SK-N-SH (cell line): ENCODE results near the gene OSBP2. TPM values are rescaled to one million over a fixed set of nuclear protein-coding genes. Genes with fewer than 3 reads are reported as not detected.

Source experiments
- CTCF ChIA-PET: fragments of 300-600, 350-600 bp; formaldehyde crosslinking; extraction: SDS; loops from one replicate; lab custom pipeline; 2021; lab: Yijun Ruan, JAX
- POLR2A ChIA-PET: fragments of 350-600 bp; sonication (Branson Sonifier 250); formaldehyde crosslinking; extraction: SDS; loops from one replicate; lab custom pipeline; 2020; ENCODE audit warnings: antibody characterized with exemption, inconsistent platforms; lab: Yijun Ruan, JAX
- DNase-seq: peaks from one replicate; pipeline ENCODE4 v3.0.0; 2012
- H2AFZ ChIP-seq: fragments of 200-600 bp; sonication (generic); 2 replicates; pipeline ENCODE4 v1.8.1; 2016; ENCODE audit warnings: antibody characterized with exemption, mild to moderate bottlenecking, low read depth
- H3F3A ChIP-seq: fragments of 200-600 bp; sonication (generic); replicated peaks from 2 replicates; pipeline ENCODE3; 2016; ENCODE audit warnings: antibody characterized with exemption, mild to moderate bottlenecking; ENCODE audit not compliant: insufficient read depth
- H3K27ac ChIP-seq, 2 experiments: fragments of 200-500 bp in 1 of 2; fragments of 200-600 bp in 1 of 2; sonication (Bioruptor generic) in 1 of 2; sonication (generic), shearing (Covaris generic) in 1 of 2; 2 replicates each; pipeline versions ENCODE4 v1.5.1 to v1.6.1; 2014 to 2016; ENCODE audit warnings: low read depth in 2 of 2, inconsistent platforms in 1 of 2, low read length in 1 of 2, mild to moderate bottlenecking in 1 of 2, mixed read lengths in 1 of 2
- H3K27me3 ChIP-seq: fragments of 200-600 bp; sonication (generic), shearing (Covaris generic); 2 replicates; pipeline ENCODE4 v1.6.1; 2016; ENCODE audit warnings: mixed run types; ENCODE audit not compliant: insufficient read depth
- H3K36me3 ChIP-seq, 2 experiments: fragments of 200-500 bp in 1 of 2; fragments of 200-600 bp in 1 of 2; sonication (Bioruptor generic) in 1 of 2; sonication (generic) in 1 of 2; replicated peaks in 1 of 2; 2 replicates each; pipeline versions ENCODE3 to v1.5.1; 2014 to 2016; ENCODE audit warnings: low read length in 1 of 2, mild to moderate bottlenecking in 1 of 2; ENCODE audit not compliant: insufficient read depth in 2 of 2, control insufficient read depth in 1 of 2
- H3K4me1 ChIP-seq, 2 experiments: fragments of 200-500 bp in 1 of 2; fragments of 200-600 bp in 1 of 2; sonication (Bioruptor generic) in 1 of 2; sonication (generic), shearing (Covaris generic) in 1 of 2; 2 replicates each; pipeline versions ENCODE4 v1.5.1 to v1.6.1; 2014 to 2016; ENCODE audit warnings: low read depth in 1 of 2, low read length in 1 of 2, mixed run types in 1 of 2; ENCODE audit not compliant: insufficient read depth in 2 of 2, control insufficient read depth in 1 of 2
- H3K4me2 ChIP-seq: fragments of 200-600 bp; sonication (generic), shearing (Covaris generic); 2 replicates; pipeline ENCODE4 v1.6.1; 2017; ENCODE audit warnings: mixed run types
- H3K4me3 ChIP-seq, 2 experiments: fragments of 200-500 bp in 1 of 2; fragments of 200-600 bp in 1 of 2; sonication (Bioruptor generic) in 1 of 2; sonication (generic), shearing (Covaris generic) in 1 of 2; 2 replicates each; pipeline versions ENCODE4 v1.5.1 to v1.8.1; 2014 to 2016; ENCODE audit warnings: low read depth in 2 of 2, inconsistent platforms in 1 of 2, low read length in 1 of 2, mild to moderate bottlenecking in 1 of 2, mixed read lengths in 1 of 2, moderate library complexity in 1 of 2
- H3K79me2 ChIP-seq: fragments of 200-600 bp; sonication (generic); 2 replicates; pipeline ENCODE4 v1.8.1; 2017; ENCODE audit warnings: mild to moderate bottlenecking; ENCODE audit not compliant: insufficient read depth
- H3K9ac ChIP-seq: fragments of 200-600 bp; sonication (generic); 2 replicates; pipeline ENCODE4 v1.6.1; 2017; ENCODE audit warnings: mixed run types
- H3K9me2 ChIP-seq: fragments of 200-600 bp; sonication (generic); 2 replicates; pipeline ENCODE4 v1.6.1; 2017; ENCODE audit warnings: mixed run types
- H3K9me3 ChIP-seq: fragments of 200-600 bp; sonication (generic); 2 replicates; pipeline ENCODE4 v1.6.1; 2017; ENCODE audit warnings: mixed run types, mild to moderate bottlenecking, moderate library complexity
- H4K20me1 ChIP-seq: fragments of 200-600 bp; sonication (generic); 2 replicates; pipeline ENCODE4 v1.6.1; 2017; ENCODE audit warnings: mild to moderate bottlenecking, mixed run types; ENCODE audit not compliant: insufficient read depth
- CHD2 ChIP-seq: fragments of 150-350 bp; IDR thresholded peaks from 2 replicates; pipeline ENCODE4 v1.6.1; 2018; ENCODE audit warnings: low read length; ENCODE audit not compliant: partially characterized antibody
- EZH2phosphoT487 ChIP-seq: fragments of 200-600 bp; sonication (generic); IDR thresholded peaks from 2 replicates; pipeline ENCODE4 v1.6.1; 2017; ENCODE audit warnings: low read depth, mixed run types, mild to moderate bottlenecking, antibody characterized with exemption, moderate library complexity, borderline replicate concordance
- FOSL2 ChIP-seq: IDR thresholded peaks from 2 replicates; pipeline ENCODE4 v1.4.0; 2012; ENCODE audit warnings: low read depth, mild to moderate bottlenecking, moderate library complexity, borderline replicate concordance
- FOXJ3 ChIP-seq: sonication (generic); formaldehyde crosslinking; IDR thresholded peaks from 2 replicates; pipeline ENCODE4 v1.5.1; 2020; ENCODE audit warnings: mild to moderate bottlenecking, missing genetic modification reagents
- FOXM1 ChIP-seq: IDR thresholded peaks from 2 replicates; pipeline ENCODE4 v1.4.0; 2012; ENCODE audit warnings: low read depth, mild to moderate bottlenecking
- GABPA ChIP-seq: IDR thresholded peaks from 2 replicates; pipeline ENCODE4 v1.4.0; 2012; ENCODE audit warnings: low read depth, mild to moderate bottlenecking
- JUND ChIP-seq: IDR thresholded peaks from 2 replicates; pipeline ENCODE4 v1.4.0; 2012
- NFIC ChIP-seq: IDR thresholded peaks from 2 replicates; pipeline ENCODE4 v1.4.0; 2012; ENCODE audit warnings: borderline replicate concordance
- RAD21 ChIP-seq: IDR thresholded peaks from 2 replicates; pipeline ENCODE4 v1.6.1; 2012; ENCODE audit warnings: mild to moderate bottlenecking, low read length
- RXRA ChIP-seq: IDR thresholded peaks from 2 replicates; pipeline ENCODE4 v1.4.0; 2012; ENCODE audit warnings: low read depth, mild to moderate bottlenecking, borderline replicate concordance
- SIN3A ChIP-seq: IDR thresholded peaks from 2 replicates; pipeline ENCODE4 v1.6.1; 2012; ENCODE audit warnings: low read depth, mild to moderate bottlenecking, low read length, moderate library complexity, borderline replicate concordance
- TCF12 ChIP-seq: IDR thresholded peaks from 2 replicates; pipeline ENCODE4 v1.4.0; 2012
- WGBS: methylation state at CpG from one replicate; pipeline ENCODE4 v1.1.6; 2017; ENCODE audit warnings: low lambda C conversion rate; 5-methylcytosine and 5-hydroxymethylcytosine counted together
- polyA plus RNA-seq, 3 experiments: library from polyadenylated mRNA; depleted of rRNA; stranded (reverse); fragments of >200 nt; gene quantifications; 2 replicates each; pipeline ENCODE4 v1.2.3, GENCODE V29; 2012
- TF ChIP-seq, protein P1 (sequence below): IDR thresholded peaks from 2 replicates; pipeline ENCODE4 v1.4.0; 2012; ENCODE audit warnings: low read depth, borderline replicate concordance
- TF ChIP-seq, protein P2 (sequence below): fragments of 200-600 bp; sonication (generic); IDR thresholded peaks from 2 replicates; pipeline ENCODE4 v1.6.1; 2017; ENCODE audit warnings: antibody characterized with exemption, mild to moderate bottlenecking, moderate library complexity
- TF ChIP-seq, protein P3 (sequence below): IDR thresholded peaks from 2 replicates; pipeline ENCODE4 v1.6.1; 2012; ENCODE audit warnings: mild to moderate bottlenecking, low read depth, low read length, moderate library complexity

The OSBP2 gene
- polyA plus RNA-seq, 1 of the 3 experiments (the other 2 are of a cell fraction), result 3.1 TPM

- H3K4me3 ChIP-seq, result no peak overlapping the region
- no peaks in the 10 kb centered on the region for H3K9me3 ChIP-seq
- no peak overlapping the region for H2AFZ ChIP-seq
- CTCF ChIA-PET, result interaction anchor here (1.0 to 1.2 kb wide), 3 partner anchors 22 to 570 kb away, joined by 3 to 5 read pairs (median 5); no protein-coding TSS in a partner anchor
- no peaks in the 10 kb centered on the region for H3K79me2 ChIP-seq
- no peak for TF ChIP-seq FOXM1
- no peak for TF ChIP-seq JUND
- TF ChIP-seq, protein P1, sequence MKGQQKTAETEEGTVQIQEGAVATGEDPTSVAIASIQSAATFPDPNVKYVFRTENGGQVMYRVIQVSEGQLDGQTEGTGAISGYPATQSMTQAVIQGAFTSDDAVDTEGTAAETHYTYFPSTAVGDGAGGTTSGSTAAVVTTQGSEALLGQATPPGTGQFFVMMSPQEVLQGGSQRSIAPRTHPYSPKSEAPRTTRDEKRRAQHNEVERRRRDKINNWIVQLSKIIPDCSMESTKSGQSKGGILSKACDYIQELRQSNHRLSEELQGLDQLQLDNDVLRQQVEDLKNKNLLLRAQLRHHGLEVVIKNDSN, result no peak
- TF ChIP-seq FOXJ3, result no peak
- TF ChIP-seq RAD21, result no peak
- TF ChIP-seq RXRA, result no peak
- TF ChIP-seq CHD2, result no peak
- TF ChIP-seq FOSL2, result no peak
- TF ChIP-seq, protein P2, sequence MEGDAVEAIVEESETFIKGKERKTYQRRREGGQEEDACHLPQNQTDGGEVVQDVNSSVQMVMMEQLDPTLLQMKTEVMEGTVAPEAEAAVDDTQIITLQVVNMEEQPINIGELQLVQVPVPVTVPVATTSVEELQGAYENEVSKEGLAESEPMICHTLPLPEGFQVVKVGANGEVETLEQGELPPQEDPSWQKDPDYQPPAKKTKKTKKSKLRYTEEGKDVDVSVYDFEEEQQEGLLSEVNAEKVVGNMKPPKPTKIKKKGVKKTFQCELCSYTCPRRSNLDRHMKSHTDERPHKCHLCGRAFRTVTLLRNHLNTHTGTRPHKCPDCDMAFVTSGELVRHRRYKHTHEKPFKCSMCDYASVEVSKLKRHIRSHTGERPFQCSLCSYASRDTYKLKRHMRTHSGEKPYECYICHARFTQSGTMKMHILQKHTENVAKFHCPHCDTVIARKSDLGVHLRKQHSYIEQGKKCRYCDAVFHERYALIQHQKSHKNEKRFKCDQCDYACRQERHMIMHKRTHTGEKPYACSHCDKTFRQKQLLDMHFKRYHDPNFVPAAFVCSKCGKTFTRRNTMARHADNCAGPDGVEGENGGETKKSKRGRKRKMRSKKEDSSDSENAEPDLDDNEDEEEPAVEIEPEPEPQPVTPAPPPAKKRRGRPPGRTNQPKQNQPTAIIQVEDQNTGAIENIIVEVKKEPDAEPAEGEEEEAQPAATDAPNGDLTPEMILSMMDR, result no peak
- H3K9ac ChIP-seq, result no peak overlapping the region
- no peak for DNase-seq
- no peak overlapping the region for H3K27ac ChIP-seq
- peaks cover 12% of the 10 kb centered on the region for H3F3A ChIP-seq
- POLR2A ChIA-PET, result no interaction called here
- no peak overlapping the region for H3K4me2 ChIP-seq
- WGBS, result 81% methylated on average over 4 of the region's 4 CpGs
- peaks cover 11 to 15% of the 10 kb centered on the region in 2 experiments; a peak in 3 of 4 replicates for H3K4me1 ChIP-seq
- no peaks in the 10 kb centered on the region for H3K9me2 ChIP-seq
- no peaks in the 10 kb centered on the region for H3K36me3 ChIP-seq
- H3K27me3 ChIP-seq, result no peaks in the 10 kb centered on the region
- H4K20me1 ChIP-seq, result no peaks in the 10 kb centered on the region
Measured at GRCh38 chr22:30721741-30722140, 27.1 kb downstream of the OSBP2 start.

GRCh38 chr22:30728826-30729225, 34.2 kb downstream of the OSBP2 start:
- no peaks in the 10 kb centered on the region for H3K79me2 ChIP-seq
- TF ChIP-seq SIN3A (no peak), GABPA (no peak), FOXM1 (no peak), NFIC (no peak), EZH2phosphoT487 (no peak), FOXJ3 (no peak), TCF12 (no peak)
- TF ChIP-seq, protein P3, sequence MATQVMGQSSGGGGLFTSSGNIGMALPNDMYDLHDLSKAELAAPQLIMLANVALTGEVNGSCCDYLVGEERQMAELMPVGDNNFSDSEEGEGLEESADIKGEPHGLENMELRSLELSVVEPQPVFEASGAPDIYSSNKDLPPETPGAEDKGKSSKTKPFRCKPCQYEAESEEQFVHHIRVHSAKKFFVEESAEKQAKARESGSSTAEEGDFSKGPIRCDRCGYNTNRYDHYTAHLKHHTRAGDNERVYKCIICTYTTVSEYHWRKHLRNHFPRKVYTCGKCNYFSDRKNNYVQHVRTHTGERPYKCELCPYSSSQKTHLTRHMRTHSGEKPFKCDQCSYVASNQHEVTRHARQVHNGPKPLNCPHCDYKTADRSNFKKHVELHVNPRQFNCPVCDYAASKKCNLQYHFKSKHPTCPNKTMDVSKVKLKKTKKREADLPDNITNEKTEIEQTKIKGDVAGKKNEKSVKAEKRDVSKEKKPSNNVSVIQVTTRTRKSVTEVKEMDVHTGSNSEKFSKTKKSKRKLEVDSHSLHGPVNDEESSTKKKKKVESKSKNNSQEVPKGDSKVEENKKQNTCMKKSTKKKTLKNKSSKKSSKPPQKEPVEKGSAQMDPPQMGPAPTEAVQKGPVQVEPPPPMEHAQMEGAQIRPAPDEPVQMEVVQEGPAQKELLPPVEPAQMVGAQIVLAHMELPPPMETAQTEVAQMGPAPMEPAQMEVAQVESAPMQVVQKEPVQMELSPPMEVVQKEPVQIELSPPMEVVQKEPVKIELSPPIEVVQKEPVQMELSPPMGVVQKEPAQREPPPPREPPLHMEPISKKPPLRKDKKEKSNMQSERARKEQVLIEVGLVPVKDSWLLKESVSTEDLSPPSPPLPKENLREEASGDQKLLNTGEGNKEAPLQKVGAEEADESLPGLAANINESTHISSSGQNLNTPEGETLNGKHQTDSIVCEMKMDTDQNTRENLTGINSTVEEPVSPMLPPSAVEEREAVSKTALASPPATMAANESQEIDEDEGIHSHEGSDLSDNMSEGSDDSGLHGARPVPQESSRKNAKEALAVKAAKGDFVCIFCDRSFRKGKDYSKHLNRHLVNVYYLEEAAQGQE, result no peak
- CTCF ChIA-PET, result interaction anchor here (0.9 kb wide), 1 partner anchor 36 kb away, joined by 3 read pairs; no protein-coding TSS in a partner anchor

More at GRCh38 chr22:30728826-30729225, 34.2 kb downstream of the OSBP2 start:
- 0 out of 4 replicates have a peak, but pooled peaks cover 0 to 4% of the 10 kb centered on the region in 2 experiments for H3K4me1 ChIP-seq
- H3F3A ChIP-seq, result peaks cover 9% of the 10 kb centered on the region
- no peaks in the 10 kb centered on the region for H3K9me2 ChIP-seq
- no peak overlapping the region for H2AFZ ChIP-seq
- H4K20me1 ChIP-seq, result no peaks in the 10 kb centered on the region
- H3K4me2 ChIP-seq, result no peak overlapping the region
- no peak overlapping the region for H3K9ac ChIP-seq
- H3K27ac ChIP-seq, result no peak overlapping the region
- H3K4me3 ChIP-seq, result no peak overlapping the region
- H3K27me3 ChIP-seq, result no peaks in the 10 kb centered on the region
- H3K36me3 ChIP-seq, result no peaks in the 10 kb centered on the region
- DNase-seq, result no peak
- 74% methylated on average over 2 of the region's 2 CpGs for WGBS
- POLR2A ChIA-PET, result no interaction called here
- H3K9me3 ChIP-seq, result no peaks in the 10 kb centered on the region
